OCI-LY3 (cell line): ENCODE results near the gene TRUB2.

Experiments
- H2AFZ ChIP-seq: fragments of 200-600, 300-600 bp; shearing (Covaris generic); 2 replicates; pipeline ENCODE4 v1.6.0; 2014; ENCODE audit warnings: antibody characterized with exemption, low read depth, low read length
- H3K27ac ChIP-seq: fragments of 200-600, 300-600 bp; sonication (generic); 2 replicates; pipeline ENCODE4 v1.5.1; 2014; ENCODE audit warnings: mild to moderate bottlenecking, low read length, moderate library complexity, mixed read lengths
- H3K27me3 ChIP-seq: fragments of 200-600, 300-600 bp; sonication (generic); 2 replicates; pipeline ENCODE4 v1.6.1; 2014; ENCODE audit warnings: low read depth, low read length, mixed read lengths
- H3K36me3 ChIP-seq: fragments of 200-600, 300-600 bp; sonication (generic); replicated peaks from 2 replicates; pipeline ENCODE3; 2014; ENCODE audit warnings: low read depth, low read length, mixed read lengths
- H3K4me1 ChIP-seq: fragments of 300-600, 200-600 bp; sonication (generic); 2 replicates; pipeline ENCODE4 v1.6.1; 2014; ENCODE audit warnings: low read length, mixed read lengths
- H3K4me2 ChIP-seq: fragments of 200-600, 300-600 bp; sonication (generic); 2 replicates; pipeline ENCODE4 v1.6.1; 2014; ENCODE audit warnings: low read length, mixed read lengths
- H3K4me3 ChIP-seq: fragments of 300-600, 200-600 bp; sonication (generic); 2 replicates; pipeline ENCODE4 v1.5.1; 2014; ENCODE audit warnings: antibody characterized with exemption, mild to moderate bottlenecking, low read length, moderate library complexity
- H3K79me2 ChIP-seq: fragments of 300-600, 200-600 bp; shearing (Covaris generic); 2 replicates; pipeline ENCODE4 v1.6.1; 2014; ENCODE audit warnings: mild to moderate bottlenecking, low read length, mixed read lengths
- H3K9ac ChIP-seq: fragments of 300-600, 200-600 bp; shearing (Covaris generic); 2 replicates; pipeline ENCODE4 v1.6.0; 2014; ENCODE audit warnings: mild to moderate bottlenecking, low read length, moderate library complexity
- H3K9me3 ChIP-seq: fragments of 200-600, 300-600 bp; shearing (Covaris generic); 2 replicates; pipeline ENCODE4 v1.6.1; 2014; ENCODE audit warnings: low read length, mixed read lengths; ENCODE audit not compliant: insufficient read depth
- H4K20me1 ChIP-seq: fragments of 200-600, 300-600 bp; sonication (generic); 2 replicates; pipeline ENCODE4 v1.6.1; 2016; ENCODE audit warnings: low read length, mixed read lengths; ENCODE audit not compliant: insufficient read depth
- EZH2phosphoT487 ChIP-seq: fragments of 200-600 bp; shearing (Covaris generic); IDR thresholded peaks from 2 replicates; pipeline ENCODE4 v1.6.1; 2018; ENCODE audit warnings: antibody characterized with exemption, mixed run types, low read depth
- TF ChIP-seq, protein P1 (sequence below): fragments of 200-600, 300-600 bp; sonication (generic); IDR thresholded peaks from 2 replicates; pipeline ENCODE4 v1.5.1; 2014; ENCODE audit warnings: antibody characterized with exemption, low read length, low read depth

TRUB2 gene

DNA sequence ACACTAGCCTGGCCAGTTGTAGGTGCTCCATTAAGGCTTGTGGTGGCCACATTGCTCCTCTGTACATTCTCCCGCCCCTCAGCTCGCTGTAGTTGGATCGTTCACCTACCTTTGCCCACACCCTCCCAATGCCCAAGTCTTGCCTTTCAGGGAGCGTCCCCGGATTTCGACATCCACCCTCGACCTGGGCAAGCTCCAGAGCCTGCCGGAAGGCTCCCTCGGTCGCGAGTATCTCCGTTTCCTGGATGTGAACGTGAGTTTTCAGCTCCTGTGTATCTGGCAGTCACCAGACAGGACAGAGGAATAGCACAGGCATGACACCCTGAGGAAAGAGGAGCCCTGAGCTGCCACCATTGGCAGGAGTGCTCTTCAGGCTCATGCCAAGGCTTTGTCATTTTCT, 3.4 kb upstream of the TRUB2 start:
- Histone ChIP-seq H3K27me3 (no peaks in the 10 kb centered on the region), H3K79me2 (peaks cover 37% of the 10 kb centered on the region)
- TF ChIP-seq EZH2phosphoT487 = no peak
- TF ChIP-seq, protein P1, sequence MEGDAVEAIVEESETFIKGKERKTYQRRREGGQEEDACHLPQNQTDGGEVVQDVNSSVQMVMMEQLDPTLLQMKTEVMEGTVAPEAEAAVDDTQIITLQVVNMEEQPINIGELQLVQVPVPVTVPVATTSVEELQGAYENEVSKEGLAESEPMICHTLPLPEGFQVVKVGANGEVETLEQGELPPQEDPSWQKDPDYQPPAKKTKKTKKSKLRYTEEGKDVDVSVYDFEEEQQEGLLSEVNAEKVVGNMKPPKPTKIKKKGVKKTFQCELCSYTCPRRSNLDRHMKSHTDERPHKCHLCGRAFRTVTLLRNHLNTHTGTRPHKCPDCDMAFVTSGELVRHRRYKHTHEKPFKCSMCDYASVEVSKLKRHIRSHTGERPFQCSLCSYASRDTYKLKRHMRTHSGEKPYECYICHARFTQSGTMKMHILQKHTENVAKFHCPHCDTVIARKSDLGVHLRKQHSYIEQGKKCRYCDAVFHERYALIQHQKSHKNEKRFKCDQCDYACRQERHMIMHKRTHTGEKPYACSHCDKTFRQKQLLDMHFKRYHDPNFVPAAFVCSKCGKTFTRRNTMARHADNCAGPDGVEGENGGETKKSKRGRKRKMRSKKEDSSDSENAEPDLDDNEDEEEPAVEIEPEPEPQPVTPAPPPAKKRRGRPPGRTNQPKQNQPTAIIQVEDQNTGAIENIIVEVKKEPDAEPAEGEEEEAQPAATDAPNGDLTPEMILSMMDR = no peak

DNA sequence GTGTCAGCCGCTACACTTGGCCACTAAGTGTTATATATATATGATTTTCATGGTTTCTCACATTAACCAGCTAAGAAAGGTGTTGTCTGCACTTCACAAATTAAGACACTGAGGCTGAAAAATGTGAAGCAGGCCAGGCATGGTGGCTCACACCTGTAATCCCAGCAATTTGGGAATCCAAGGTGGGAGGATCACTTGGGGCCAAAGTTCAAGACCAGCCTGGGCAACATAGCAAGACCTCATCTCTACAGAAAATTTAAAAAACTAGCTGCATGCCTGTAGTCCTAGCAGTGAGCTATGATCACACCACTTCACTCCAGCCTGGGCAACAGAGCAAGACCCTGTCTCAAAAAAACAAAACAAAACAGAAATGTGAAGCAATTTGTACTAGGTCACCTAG, 2.2 kb upstream of the TRUB2 start:
- Histone ChIP-seq H3K36me3 (peaks cover 6% of the 10 kb centered on the region), H3K4me3 (no peak overlapping the region)
- TF ChIP-seq, protein P1 = no peak
- no peak for TF ChIP-seq EZH2phosphoT487

More for the DNA sequence above, 3.4 kb upstream of the TRUB2 start:
- Histone ChIP-seq H3K27ac (no peak overlapping the region), H3K36me3 (peaks cover 6% of the 10 kb centered on the region), H3K4me1 (peaks cover 11% of the 10 kb centered on the region), H2AFZ (no peak overlapping the region), H3K9ac (no peak overlapping the region), H3K9me3 (no peaks in the 10 kb centered on the region), H3K4me2 (no peak overlapping the region), H4K20me1 (no peaks in the 10 kb centered on the region), H3K4me3 (no peak overlapping the region)

DNA sequence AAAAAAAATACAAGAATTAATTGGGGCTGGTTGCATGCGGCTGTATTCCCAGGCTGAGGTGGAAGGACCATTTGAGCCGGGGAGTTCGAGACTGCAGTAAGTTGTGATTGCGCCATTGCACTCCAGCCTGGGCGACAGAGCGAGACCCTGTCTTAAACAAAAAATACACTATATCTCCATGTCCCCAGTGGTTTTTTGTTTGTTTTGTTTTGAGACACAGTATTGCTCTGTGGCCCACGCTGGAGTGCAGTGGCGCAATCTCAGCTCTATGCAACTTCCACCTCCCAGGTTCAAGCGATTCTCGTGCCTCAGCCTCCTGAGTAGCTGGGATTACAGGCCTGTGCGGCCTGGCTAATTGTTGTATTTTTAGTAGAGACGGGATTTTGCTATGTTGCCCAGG, 1.5 kb upstream of the TRUB2 start:
- H3K9me3 ChIP-seq = no peaks in the 10 kb centered on the region
- H3K4me1 ChIP-seq = peaks cover 11% of the 10 kb centered on the region
- H3K79me2 ChIP-seq = peaks cover 37% of the 10 kb centered on the region
- H3K9ac ChIP-seq = peak overlapping the region; percentile 85; the same call in 1 of the 2 replicates
- H2AFZ ChIP-seq = no peak overlapping the region
- TF ChIP-seq, protein P1 = no peak
- no peak for TF ChIP-seq EZH2phosphoT487
- H3K27me3 ChIP-seq = no peaks in the 10 kb centered on the region
- H4K20me1 ChIP-seq = no peaks in the 10 kb centered on the region
- H3K4me2 ChIP-seq = peak overlapping the region; percentile 94
- no peak overlapping the region for H3K27ac ChIP-seq
- peak overlapping the region; percentile 98 for H3K4me3 ChIP-seq
- H3K36me3 ChIP-seq = peaks cover 6% of the 10 kb centered on the region

More for the DNA sequence above, 2.2 kb upstream of the TRUB2 start:
- Histone ChIP-seq H3K79me2 (peaks cover 37% of the 10 kb centered on the region), H3K9ac (no peak overlapping the region), H4K20me1 (no peaks in the 10 kb centered on the region), H3K27me3 (no peaks in the 10 kb centered on the region), H3K4me2 (no peak overlapping the region), H2AFZ (no peak overlapping the region), H3K9me3 (no peaks in the 10 kb centered on the region), H3K27ac (no peak overlapping the region), H3K4me1 (peaks cover 11% of the 10 kb centered on the region)

DNA sequence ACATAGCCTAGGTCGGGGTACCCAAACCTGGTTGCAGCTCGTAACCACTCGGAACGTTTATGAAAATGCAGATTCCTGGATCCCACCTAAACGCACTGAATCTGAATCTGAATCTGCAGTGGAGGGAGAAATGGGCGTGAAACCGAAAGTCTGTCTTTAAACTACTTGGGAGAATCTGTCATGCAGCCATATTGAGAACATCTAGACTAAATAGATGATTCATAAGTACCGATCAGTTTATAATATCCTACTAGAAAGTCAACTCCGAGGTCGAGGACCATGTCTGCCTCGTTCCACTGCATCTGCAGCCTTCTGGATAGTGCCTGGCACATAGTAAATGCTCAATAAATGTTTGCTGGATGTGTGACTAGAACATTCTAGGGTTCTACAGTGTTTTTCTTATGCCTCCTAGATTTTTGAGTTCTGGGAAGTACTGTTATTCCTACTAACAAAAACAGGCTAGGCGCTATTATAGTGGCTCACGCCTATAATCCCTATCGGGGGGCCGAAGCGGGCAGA, 1.0 kb upstream of the TRUB2 start:
- Histone ChIP-seq H3K36me3 (peaks cover 6% of the 10 kb centered on the region), H3K27me3 (no peaks in the 10 kb centered on the region), H3K4me3 (peak overlapping the region; percentile 98), H3K79me2 (peaks cover 37% of the 10 kb centered on the region), H3K27ac (peak overlapping the region; percentile 80), H3K4me2 (peak overlapping the region; percentile 94), H3K4me1 (peaks cover 11% of the 10 kb centered on the region), H4K20me1 (no peaks in the 10 kb centered on the region), H2AFZ (0 out of 2 replicates have a peak overlapping the region, but pooled peaks have one; percentile 24), H3K9me3 (no peaks in the 10 kb centered on the region), H3K9ac (peak overlapping the region; percentile 85)
- TF ChIP-seq, protein P1 = no peak
- TF ChIP-seq EZH2phosphoT487 = no peak
